T-helper 2 cell treated with Interferon-gamma antibody and Interleukin-4, amounts not matched to agents 5 μg/mL and 100 μg/mL, for 36 hours (primary cell): ENCODE measurements around the gene EFCAB14.
"Not testable (repeated sequence)": the region's sequence is repeated elsewhere in the genome, so short reads cannot be mapped to it uniquely, and the experiment has no call there.

Source experiments
- DNase-seq: peaks from one replicate; pipeline ENCODE4 v3.0.0; 2021; ENCODE audit warnings: low spot score
- H3K27ac Mint-ChIP-seq: one replicate; pipeline ENCODE4 v1.8.0; 2021; ENCODE audit warnings: mild to moderate bottlenecking, mixed read lengths
- H3K27me3 Mint-ChIP-seq: one replicate; pipeline ENCODE4 v1.8.0; 2021; ENCODE audit warnings: low read depth, mixed read lengths
- H3K36me3 Mint-ChIP-seq: one replicate; pipeline ENCODE4 v1.8.0; 2021; ENCODE audit warnings: low read depth, mixed read lengths
- H3K4me1 Mint-ChIP-seq: one replicate; pipeline ENCODE4 v1.8.0; 2021; ENCODE audit warnings: low read depth, mixed read lengths
- H3K4me3 Mint-ChIP-seq: one replicate; pipeline ENCODE4 v1.8.0; 2022; ENCODE audit warnings: mild to moderate bottlenecking, moderate library complexity, mixed read lengths
- H3K9me3 Mint-ChIP-seq: one replicate; pipeline ENCODE4 v1.8.0; 2021; ENCODE audit warnings: mixed read lengths

The EFCAB14 gene

DNA sequence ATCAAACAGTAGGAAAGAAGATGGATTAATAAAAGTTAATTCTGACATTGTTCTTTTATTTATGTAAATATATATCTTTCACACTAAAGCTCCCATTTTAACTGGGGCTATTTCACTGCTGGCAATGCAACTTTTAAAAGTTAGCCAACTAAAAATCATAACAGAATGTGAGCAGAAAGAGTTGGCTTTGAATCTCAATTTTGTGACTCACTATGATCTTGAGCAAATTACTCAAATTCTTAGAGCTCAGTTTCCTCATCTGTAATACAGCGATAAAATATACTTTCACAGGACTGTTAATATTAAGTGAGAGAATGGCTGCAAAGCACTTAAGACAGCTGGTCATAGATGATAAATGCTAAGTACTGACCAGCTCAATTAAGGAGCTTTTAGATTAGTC, 10.8 kb downstream of the EFCAB14 start:
- Mint-ChIP-seq H3K27ac (no peak overlapping the region), H3K27me3 (no peaks in the 10 kb centered on the region), H3K4me3 (no peak overlapping the region), H3K4me1 (peaks cover 7% of the 10 kb centered on the region), H3K9me3 (no peaks in the 10 kb centered on the region), H3K36me3 (peaks cover 54% of the 10 kb centered on the region)
- DNase-seq: no peak

DNA sequence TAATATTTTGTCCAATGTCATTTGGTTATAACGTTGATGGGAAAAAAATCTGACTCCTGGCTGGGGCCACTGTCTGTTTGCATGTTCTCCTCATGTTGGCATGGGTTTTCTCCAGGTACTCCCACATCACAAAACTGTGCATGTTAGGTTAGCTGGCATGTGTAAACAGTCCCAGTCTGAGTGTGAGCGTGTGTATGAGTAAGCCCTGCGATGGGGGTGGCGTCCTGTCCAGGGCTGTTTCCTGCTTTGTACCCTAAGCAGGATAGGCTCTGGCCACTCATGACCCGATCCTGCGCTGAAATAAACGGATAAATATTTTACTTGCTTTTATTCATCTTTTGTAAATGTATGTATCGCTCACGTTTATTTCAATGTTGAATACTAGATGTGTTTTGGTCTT, 13.5 kb downstream of the EFCAB14 start:
- DNase-seq: no peak
- Mint-ChIP-seq H3K4me1 (peaks cover 8% of the 10 kb centered on the region), H3K27me3 (no peaks in the 10 kb centered on the region), H3K9me3 (no peaks in the 10 kb centered on the region), H3K4me3 (no peak overlapping the region), H3K27ac (no peak overlapping the region), H3K36me3 (peaks cover 50% of the 10 kb centered on the region)

- peaks cover 8% of the 10 kb centered on the region for H3K4me1 Mint-ChIP-seq
- H3K9me3 Mint-ChIP-seq: no peaks in the 10 kb centered on the region
- H3K4me3 Mint-ChIP-seq: no peak overlapping the region
- H3K27ac Mint-ChIP-seq: no peak overlapping the region
- no peaks in the 10 kb centered on the region for H3K27me3 Mint-ChIP-seq
- H3K36me3 Mint-ChIP-seq: peaks cover 46% of the 10 kb centered on the region
- DNase-seq: no peak
These were observed 14.8 kb downstream of the EFCAB14 start for GRCh38 chr1:46703927-46704641.

DNA sequence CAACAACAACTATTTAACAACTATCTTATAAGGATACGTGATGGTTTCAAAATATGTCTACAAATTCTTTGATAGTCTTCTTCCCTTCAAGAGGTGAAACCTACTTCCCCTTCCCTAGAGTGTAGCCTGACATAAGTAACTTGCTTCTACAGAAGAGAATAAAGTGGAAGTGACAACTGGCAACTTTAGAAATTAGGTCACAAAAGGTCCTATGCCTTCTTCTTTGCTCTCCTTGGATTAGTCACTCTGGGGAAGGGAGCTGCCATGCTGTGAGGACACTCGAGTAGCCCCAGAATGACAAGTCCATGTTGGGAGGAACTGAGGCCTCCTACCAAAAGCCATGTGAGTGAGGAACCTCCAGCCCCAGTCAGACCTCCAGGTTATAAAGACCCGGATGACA, 19.2 kb downstream of the EFCAB14 start:
- Mint-ChIP-seq H3K27me3 (no peaks in the 10 kb centered on the region), H3K9me3 (no peaks in the 10 kb centered on the region), H3K4me1 (peaks cover 9% of the 10 kb centered on the region), H3K27ac (no peak overlapping the region), H3K4me3 (no peak overlapping the region), H3K36me3 (peaks cover 50% of the 10 kb centered on the region)
- no peak for DNase-seq

- Mint-ChIP-seq H3K9me3 (no peaks in the 10 kb centered on the region), H3K27me3 (no peaks in the 10 kb centered on the region), H3K4me1 (peaks cover 11% of the 10 kb centered on the region), H3K27ac (no peak overlapping the region), H3K4me3 (no peak overlapping the region), H3K36me3 (peaks cover 57% of the 10 kb centered on the region)
- no peak for DNase-seq
These were observed 21.9 kb downstream of the EFCAB14 start for GRCh38 chr1:46697053-46697452.

DNA sequence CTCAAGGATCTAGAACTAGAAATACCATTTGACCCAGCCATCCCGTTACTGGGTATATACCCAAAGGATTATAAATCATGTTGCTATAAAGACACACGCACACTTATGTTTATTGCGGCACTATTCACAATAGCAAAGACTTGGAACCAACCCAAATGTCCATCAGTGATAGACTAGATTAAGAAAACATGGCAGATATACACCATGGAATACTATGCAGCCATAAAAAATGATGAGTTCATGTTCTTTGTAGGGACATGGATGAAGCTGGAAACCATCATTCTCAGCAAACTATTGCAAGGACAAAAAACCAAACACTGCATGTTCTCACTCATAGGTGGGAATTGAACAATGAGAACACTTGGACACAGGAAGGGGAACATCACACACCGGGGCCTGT, 24.2 kb downstream of the EFCAB14 start:
- not testable (repeated sequence) for H3K9me3 Mint-ChIP-seq, DNase-seq, H3K4me1 Mint-ChIP-seq, H3K27ac Mint-ChIP-seq, H3K4me3 Mint-ChIP-seq, H3K27me3 Mint-ChIP-seq
- peaks cover 59% of the 10 kb centered on the region for H3K36me3 Mint-ChIP-seq

DNA sequence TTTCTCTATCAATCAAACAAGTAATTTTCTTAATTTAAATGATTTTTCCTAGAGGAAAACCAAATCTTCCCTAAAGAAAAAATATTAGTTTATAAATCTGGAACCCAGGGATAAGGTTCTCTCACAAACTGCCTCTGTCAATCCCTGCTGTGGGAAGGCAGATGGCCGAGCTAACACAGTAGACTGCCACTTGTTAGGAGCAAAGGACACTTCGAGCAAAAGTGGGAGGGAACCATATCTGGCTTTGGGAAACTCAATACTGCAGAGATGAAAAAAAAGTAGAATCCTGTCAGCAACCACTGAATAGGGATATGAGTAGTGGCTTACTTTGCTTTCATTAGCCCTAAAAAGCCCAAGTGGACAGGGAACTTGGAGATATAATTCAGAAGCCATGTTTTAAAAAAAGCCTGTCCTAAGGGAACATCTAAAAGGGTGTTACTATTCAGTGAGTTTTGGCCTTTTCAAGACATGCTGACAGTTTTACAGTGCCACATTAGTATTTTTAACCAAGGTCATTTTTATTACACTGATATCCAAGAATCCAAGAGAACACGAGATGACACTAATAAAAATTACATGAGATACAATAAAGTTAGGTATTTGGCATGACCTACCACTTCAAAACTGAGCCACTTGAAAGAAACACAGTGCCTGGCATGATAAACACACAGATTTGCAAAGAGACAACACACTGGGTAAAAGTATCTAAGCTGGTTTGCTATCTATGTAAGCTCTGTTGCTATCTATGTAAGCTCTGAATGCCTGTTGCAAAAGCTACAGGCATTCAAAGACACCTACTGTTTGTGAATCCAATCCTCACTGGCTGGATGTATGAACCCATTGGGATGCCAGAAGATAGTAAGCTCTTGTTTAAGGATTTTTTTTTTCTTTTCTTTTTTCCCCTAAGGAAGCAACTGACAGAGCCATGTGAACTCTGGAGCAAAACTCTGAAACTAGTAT, 25.8 kb downstream of the EFCAB14 start:
- H3K9me3 Mint-ChIP-seq: no peaks in the 10 kb centered on the region
- no peak for DNase-seq
- no peak overlapping the region for H3K4me3 Mint-ChIP-seq
- H3K36me3 Mint-ChIP-seq: peaks cover 65% of the 10 kb centered on the region
- no peak overlapping the region for H3K27ac Mint-ChIP-seq
- no peaks in the 10 kb centered on the region for H3K27me3 Mint-ChIP-seq
- peaks cover 7% of the 10 kb centered on the region for H3K4me1 Mint-ChIP-seq

DNA sequence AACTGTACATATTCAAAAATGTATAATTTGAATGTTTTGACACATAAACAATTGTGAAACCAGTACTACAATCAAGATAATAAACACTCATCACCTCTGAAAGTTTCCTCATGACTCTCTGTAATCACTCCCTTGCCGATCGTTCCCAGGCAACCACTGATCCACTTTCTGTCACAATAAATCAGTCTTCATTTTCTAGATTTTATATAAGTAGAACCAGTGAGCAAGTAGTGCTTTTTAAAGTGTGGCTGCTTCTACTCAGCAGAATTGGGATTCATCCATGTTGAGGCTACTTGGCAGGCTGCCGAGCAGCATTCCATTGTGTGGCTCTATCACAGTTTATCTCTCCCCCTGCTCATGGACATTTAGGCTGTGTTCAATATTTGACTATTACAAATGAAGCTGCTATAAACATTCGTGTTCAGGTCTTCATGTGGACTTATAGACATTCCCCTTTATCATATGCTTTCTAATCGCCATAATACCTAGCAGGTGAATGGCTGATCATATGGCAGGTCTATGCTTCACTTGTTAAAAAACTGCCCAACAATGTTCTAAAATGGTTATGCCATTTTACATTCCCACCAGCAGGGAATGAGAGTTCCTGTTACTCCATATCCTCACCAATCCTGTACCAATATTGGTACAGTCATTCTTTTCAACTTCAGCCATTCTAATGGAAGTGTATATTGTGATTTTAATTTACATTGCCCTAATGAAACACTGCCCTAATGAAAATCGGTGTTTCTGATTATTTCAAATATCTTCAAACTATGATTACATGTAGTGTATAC, 26.7 kb downstream of the EFCAB14 start:
- Mint-ChIP-seq H3K4me1 (peaks cover 14% of the 10 kb centered on the region), H3K27ac (no peak overlapping the region), H3K9me3 (no peaks in the 10 kb centered on the region), H3K36me3 (peaks cover 69% of the 10 kb centered on the region), H3K4me3 (no peak overlapping the region), H3K27me3 (no peaks in the 10 kb centered on the region)
- DNase-seq: no peak

GRCh38 chr1:46690931-46691421, 27.9 kb downstream of the EFCAB14 start:
- peaks cover 76% of the 10 kb centered on the region for H3K36me3 Mint-ChIP-seq
- no peak for DNase-seq
- H3K9me3 Mint-ChIP-seq: no peaks in the 10 kb centered on the region
- peaks cover 21% of the 10 kb centered on the region for H3K4me1 Mint-ChIP-seq
- H3K27ac Mint-ChIP-seq: no peak overlapping the region
- no peak overlapping the region for H3K4me3 Mint-ChIP-seq
- no peaks in the 10 kb centered on the region for H3K27me3 Mint-ChIP-seq

GRCh38 chr1:46689897-46690296, 29.0 kb downstream of the EFCAB14 start:
- Mint-ChIP-seq H3K27ac (no peak overlapping the region), H3K36me3 (peaks cover 69% of the 10 kb centered on the region), H3K9me3 (no peaks in the 10 kb centered on the region), H3K4me3 (no peak overlapping the region), H3K4me1 (peaks cover 23% of the 10 kb centered on the region), H3K27me3 (no peaks in the 10 kb centered on the region)
- DNase-seq: no peak

DNA sequence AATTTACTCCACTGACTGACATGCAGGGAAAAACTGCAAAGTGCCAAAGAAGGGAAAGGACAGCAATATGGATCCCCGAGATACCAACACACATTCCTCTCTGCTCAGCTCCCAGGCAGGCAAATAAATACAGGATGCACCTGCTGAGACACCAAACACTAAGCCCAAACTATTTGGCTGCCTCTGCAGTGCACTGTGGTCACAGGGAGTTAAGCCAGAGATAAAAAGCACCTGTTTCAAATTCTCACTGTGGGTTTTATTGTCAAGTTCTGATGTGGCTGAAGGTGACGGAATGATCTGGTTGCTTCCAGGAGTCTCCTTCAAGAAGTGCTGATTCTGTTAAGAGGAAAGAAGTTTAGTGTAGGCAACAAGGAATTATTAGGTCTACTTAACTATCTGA, 29.6 kb downstream of the EFCAB14 start:
- H3K4me3 Mint-ChIP-seq: no peak overlapping the region
- H3K9me3 Mint-ChIP-seq: no peaks in the 10 kb centered on the region
- no peaks in the 10 kb centered on the region for H3K27me3 Mint-ChIP-seq
- H3K36me3 Mint-ChIP-seq: peaks cover 68% of the 10 kb centered on the region
- peaks cover 23% of the 10 kb centered on the region for H3K4me1 Mint-ChIP-seq
- no peak overlapping the region for H3K27ac Mint-ChIP-seq
- no peak for DNase-seq

- no peaks in the 10 kb centered on the region for H3K27me3 Mint-ChIP-seq
- H3K4me3 Mint-ChIP-seq: no peak overlapping the region
- DNase-seq: no peak
- peak overlapping the region; percentile 7 for H3K27ac Mint-ChIP-seq
- peaks cover 18% of the 10 kb centered on the region for H3K4me1 Mint-ChIP-seq
- peaks cover 66% of the 10 kb centered on the region for H3K36me3 Mint-ChIP-seq
- no peaks in the 10 kb centered on the region for H3K9me3 Mint-ChIP-seq
These were observed 30.9 kb downstream of the EFCAB14 start for GRCh38 chr1:46687921-46688509.

DNA sequence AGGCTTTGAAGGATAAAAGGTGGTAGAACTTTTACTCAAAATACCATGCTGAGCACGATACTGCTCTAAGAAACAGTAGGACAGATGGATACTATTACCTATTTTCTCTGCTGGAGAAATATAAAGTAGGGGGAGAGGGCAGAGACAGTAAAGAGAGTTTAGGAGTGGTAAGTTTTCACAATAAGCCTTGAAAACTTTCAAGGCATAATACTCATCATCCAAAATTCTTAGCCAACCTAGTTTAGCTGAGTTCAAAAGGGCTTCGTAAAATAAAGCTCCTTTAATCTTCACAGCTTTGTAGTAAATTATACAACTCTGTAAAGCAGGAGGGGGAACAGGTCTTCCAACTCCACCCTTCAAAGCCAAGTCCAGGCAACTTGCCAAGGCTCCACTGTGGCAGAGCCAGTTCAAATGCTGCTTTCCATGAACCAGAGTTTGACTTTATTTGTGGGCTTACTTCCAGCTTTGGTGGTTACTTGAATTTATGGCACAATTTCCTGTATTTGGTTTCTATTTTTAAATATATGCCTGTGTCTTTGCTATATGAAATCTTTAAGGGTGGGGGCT, 31.7 kb downstream of the EFCAB14 start:
- H3K36me3 Mint-ChIP-seq: peaks cover 64% of the 10 kb centered on the region
- H3K27ac Mint-ChIP-seq: peak overlapping the region; percentile 67
- DNase-seq: no peak

More for the DNA sequence above, 31.7 kb downstream of the EFCAB14 start:
- Mint-ChIP-seq H3K4me1 (peaks cover 18% of the 10 kb centered on the region), H3K4me3 (no peak overlapping the region), H3K27me3 (no peaks in the 10 kb centered on the region), H3K9me3 (no peaks in the 10 kb centered on the region)
